Right renal pelvis (tissue), 4 donors: ENCODE measurements around the gene PITX1. TPM values are rescaled to one million over a fixed set of nuclear protein-coding genes. Genes with fewer than 3 reads are reported as not detected.
"Not testable (repeated sequence)": the region's sequence is repeated elsewhere in the genome, so short reads cannot be mapped to it uniquely, and the experiment has no call there.

Source experiments
- DNase-seq, 4 donors: peaks; one replicate each; pipeline ENCODE4 v3.0.0-alpha.2; 2013; ENCODE audit warnings: low read depth in 4 of 4, low spot score in 3 of 4, missing footprints in 1 of 4
- polyA plus RNA-seq, 4 donors: library from polyadenylated mRNA; unstranded; fragments of 120-200 nt; gene quantifications; one replicate each; pipeline ENCODE4 v1.2.1, GENCODE V29; 2013; ENCODE audit not compliant: insufficient read length in 4 of 4

Gene PITX1
- polyA plus RNA-seq, 4 donors, result 0.05 TPM; not detected in 3

DNA sequence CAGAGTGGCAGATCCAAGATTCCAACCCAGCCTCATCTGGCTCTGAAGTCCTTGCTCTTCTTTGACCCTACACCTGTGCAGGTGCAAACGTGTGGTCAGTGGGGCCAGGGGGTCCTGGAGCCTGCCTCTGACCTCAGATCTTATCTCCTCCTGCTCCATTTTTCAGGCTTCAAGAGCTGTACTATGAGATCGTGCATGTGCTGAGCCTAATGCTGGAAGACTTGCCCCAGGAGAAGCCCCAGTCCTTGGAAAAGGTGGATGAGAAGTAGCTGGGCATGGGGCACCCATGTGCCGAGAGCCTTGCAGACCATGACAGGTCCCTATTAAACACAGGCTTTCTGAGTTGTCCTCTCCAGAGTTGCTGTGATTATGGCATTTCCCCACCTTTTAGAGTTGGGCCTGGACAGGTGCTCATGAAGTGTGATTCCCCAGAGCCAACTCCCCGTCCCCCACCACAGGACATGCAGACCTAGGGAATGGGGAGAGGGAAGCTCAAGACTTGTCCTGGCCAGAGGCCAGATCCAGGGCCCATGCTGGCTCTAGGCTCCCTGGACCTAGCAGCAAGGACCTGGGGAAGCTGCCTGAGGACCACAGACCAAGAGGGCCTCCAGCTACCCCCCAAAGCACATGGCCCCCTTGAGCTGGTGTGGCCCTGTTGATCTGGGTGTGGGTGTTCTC, 22.5 kb downstream of the PITX1 start:
- no peak for DNase-seq

DNA sequence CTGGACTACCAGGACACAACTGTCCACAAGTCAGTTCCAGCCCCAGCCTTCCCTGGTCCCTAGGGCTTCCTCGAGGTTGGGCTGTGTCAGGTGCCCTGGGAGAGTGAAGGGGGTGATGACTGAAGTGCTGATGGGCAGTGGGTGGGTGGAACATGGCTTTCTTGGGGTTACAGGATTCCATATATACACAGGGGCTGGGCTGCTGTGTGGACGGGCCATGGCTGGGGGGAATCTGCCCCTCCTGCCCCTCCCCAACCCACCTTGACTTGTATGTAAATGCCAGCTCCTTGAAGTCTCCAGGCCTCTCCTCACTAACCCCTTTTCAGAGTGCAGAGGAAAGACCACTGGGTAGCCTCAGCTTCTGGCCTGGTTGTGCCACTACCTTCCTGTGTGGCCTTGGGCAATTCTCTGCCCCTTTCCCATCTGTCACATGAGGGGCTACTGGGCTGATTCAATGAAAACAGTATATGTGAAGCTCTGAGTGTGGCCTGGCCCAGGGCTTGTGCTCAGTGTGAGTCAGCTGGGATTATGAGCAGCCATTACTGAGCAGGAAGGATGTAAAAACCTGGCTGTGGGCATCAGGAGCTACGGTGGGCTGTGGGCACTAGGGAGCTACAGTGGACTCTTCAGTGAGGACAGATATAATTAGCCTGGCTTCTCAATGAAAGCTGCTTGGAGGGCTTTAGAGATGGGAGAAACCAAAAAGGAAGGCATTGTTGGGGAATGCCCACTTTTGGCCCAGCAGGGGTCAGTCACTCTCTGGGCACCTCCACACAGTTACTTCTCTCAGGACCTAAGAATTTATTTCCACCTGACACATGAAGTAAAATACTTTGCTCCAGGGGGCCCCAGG, 23.3 kb downstream of the PITX1 start:
- DNase-seq, result no peak

DNA sequence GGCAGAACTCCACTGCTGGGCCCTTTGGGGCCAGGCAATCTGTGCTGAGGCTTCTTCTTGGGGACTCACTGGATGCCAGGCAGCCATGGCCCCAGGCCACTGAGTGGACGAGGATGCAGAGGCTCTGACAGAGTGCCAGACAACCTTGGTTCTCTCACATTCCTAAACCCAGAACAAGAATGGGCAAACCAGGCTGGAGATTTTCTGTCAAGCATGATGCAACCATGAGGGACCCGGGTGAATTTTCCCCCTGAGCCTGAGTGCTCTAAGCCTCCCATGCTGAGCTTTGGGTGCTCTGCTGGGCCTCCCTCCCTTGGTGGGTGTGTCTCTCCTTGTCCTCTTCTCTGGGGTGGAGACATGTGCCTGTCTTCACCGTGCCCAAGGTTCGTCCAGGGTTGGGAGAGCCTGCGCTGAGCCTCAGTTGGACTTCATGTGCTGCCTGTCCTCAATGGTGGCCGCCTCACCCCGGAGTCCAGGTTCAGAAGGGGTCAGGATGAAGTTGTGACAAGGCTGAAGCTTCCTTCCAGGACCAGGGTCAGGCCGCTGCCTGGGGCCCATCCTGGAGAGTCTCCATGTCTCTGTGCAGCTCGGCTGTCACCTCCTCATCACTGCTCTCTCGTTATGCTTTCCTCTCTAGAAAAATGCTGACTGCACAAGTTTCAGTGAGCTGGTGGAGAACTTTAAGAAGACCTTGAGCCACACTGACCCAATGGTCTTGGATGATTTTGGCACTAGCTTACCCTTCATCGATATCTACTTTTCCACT, 24.1 kb downstream of the PITX1 start:
- no peak for DNase-seq

DNA sequence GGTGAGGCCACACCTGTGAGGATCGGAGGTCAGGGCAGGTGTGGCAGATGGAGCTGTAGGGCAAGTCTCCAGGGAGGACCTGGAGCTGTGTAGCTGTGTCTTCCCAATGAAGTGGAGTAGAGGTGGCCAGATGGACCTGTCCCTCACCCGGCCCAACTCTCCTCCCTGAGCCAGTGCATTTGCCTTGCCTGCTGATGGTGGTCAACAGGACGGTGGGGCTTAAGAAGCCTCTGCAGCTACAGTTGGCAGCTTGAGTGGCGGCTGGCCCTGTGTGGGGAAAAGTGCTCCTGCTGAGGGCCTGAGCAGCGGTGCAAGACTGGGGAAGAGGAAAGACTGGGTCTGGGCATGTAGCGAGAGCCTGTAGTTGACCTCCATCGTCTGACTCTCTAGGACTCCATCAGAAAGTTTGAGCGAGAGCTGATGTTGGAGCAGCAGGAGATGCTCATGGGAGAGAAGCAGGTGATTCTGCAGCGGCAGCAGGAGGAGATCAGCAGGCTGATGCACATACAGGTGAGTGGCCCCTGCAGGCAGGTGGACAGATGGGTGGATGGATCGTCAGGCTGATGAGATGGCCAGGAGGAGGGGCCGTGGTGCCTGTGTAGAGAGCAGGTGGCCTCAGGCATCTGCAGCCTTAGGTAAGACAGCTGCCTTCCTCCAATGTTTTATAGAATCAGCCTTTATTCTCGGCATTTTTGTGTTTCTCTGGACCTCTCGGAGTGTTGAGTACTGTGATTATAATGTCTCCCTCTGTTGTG, 24.9 kb downstream of the PITX1 start:
- DNase-seq, result no peak

DNA sequence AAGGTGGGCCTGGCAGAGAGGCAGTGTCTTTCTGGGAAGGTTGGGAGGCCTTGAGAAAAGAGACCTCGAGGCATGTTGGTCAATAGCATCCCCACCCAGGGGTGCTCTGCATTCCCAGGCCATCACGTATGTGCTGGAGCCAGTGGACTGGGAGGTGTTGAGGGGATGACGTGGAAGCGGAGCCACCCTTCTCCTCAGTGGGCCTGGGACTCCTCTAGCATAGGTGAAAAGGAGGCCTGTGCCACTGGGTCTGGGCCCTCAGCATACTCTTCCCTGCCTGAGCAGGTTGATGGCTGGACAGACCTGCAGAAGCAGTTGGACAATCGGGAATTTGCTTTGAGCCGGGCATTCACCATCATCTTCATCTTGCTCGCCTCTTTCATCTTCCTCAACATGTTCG, 25.5 kb downstream of the PITX1 start:
- DNase-seq, result no peak

DNA sequence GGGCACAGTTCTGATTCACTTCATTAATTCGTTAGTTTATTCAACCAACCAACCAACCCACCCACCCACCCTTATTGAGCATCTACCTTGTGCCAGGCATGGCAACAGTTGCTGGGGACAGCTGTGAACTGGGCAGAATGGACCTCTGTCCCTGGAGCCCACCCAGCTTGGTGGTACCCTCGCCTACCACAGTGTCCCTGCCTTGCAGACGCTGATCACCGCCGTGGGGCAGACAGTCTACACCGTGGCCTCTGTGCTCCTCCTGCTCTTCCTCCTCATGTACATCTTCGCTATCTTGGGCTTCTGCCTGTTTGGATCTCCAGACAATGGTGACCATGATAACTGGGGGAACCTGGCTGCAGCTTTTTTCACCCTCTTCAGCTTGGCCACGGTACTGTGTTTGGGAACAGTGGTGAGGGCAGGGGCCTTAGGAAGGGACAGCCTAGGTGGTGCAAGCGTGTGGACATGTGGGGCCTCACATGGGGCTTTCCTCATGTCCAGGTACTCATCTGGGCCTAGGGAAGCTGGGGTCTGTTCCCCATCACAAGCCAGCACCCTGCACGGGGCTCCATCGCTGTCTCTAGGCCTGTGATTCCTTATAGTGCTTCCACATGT, 26.2 kb downstream of the PITX1 start:
- no peak for DNase-seq

DNA sequence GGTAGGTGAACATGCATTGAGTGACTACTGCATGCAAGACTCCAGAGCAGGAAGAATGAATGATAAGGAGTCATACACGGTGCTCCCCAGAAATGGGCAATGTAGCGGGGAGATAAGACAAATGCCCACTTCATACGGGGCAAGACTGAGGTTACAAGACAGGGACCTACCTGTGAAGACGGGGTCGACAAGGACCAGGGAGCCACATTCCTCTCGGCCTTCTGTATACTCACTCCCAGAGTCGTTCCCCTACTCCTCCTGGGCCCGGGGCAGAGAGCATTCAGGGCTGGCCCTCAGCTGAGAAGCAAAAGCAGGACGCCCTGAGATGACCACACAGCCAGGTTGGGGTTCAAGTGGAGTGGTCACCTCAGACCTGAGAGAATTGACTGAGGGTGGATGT, 26.7 kb downstream of the PITX1 start:
- DNase-seq, result no peak

DNA sequence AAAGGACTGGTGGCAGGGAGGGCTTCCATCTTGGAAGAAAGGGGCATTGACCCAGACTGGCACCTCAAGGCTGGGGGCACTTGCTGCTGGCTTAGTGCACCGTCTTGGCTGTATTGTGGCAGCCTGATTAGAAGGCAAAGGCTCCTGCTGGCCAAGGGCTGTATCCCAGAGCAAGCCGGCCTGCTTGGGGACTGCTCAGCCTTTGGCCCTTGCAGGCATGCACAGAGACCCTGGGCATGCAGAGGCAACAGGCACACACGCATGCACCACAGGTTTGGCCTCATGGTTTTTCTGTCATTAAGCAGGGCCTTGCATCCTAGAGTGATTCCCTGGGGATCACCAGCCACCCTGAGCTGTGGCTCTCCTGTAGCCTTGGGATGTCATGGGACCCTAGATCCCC, 29.0 kb downstream of the PITX1 start:
- DNase-seq, result no peak

DNA sequence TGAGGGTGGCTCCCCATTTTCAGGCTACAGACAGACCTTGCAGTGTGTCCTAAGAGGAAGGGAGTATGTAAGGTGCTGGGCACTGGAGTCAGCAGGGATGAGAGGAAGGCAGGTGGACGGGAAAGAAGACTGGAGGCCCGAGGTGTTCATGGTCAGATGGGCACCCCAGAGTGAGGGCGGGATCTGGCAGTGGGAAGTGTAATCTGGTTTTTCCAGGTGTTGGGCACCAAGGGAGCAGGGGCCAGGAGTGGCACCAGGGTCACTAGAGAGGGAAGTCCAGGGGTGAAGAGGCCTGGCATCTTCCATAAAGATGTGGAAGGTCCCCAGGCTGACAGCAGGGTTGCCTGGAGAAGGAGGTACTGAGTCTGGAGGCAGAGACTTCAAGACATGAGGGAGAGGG, 29.7 kb downstream of the PITX1 start:
- no peak for DNase-seq

DNA sequence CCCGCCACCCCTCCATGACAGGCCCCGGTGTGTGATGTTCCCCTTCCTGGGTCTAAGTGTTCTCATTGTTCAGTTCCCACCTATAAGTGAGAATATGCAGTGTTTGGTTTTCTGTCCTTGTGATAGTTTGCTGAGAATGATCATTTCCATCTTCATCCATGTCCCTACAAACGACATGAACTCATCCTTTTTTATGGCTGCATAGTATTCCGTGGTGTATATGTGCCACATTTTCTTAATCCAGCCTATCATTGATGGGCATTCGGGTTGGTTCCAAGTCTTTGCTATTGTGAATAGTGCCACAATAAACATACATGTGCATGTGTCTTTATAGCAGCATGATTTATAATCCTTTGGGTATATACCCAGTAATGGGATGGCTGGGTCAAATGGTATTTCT, 36.0 kb downstream of the PITX1 start:
- DNase-seq, result not testable (repeated sequence)

DNA sequence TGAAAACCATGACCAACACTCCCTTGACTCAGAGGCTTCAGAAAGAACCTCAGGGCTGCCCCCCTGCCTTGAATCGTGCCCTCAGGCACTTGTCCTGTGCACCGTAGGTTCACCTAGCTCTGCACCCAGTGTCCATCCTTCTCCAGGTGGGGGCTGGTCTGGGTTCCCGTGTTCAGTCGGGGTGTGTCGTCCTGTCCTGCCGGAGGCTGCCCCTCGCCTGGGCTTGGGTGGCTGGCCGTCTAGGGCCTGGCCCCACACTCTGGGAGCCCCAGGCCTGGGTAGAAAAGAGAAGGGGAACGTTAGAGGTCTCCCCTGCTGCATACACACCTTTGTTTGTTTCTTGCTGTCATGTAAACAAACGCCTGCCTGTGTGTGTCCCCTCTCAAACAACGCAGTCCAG, 37.0 kb downstream of the PITX1 start:
- no peak for DNase-seq

DNA sequence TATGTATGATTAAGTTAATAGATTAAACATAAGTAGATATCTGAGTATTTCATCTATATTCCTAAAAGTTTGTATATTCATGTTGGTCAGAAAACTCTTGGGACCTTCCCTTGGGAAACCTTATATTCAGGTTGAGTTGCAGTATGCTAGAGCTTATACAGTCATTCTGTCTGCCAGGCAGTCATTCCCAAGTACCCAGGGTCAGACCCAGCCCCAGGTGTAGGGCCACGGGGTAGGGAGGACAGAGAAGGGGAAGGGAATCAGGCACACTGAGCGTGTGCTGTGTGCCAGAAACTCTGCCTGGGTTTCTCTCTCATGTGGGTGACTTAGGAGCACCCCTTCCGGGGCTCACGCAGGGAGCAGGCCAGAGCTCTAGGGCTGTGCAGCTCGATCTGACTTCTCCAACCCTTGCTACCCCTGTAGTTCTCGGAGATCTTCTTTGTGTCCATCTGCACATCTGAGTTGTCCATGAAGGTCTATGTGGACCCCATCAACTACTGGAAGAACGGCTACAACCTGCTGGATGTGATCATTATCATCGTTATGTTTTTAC, 38.1 kb downstream of the PITX1 start:
- DNase-seq, result no peak

DNA sequence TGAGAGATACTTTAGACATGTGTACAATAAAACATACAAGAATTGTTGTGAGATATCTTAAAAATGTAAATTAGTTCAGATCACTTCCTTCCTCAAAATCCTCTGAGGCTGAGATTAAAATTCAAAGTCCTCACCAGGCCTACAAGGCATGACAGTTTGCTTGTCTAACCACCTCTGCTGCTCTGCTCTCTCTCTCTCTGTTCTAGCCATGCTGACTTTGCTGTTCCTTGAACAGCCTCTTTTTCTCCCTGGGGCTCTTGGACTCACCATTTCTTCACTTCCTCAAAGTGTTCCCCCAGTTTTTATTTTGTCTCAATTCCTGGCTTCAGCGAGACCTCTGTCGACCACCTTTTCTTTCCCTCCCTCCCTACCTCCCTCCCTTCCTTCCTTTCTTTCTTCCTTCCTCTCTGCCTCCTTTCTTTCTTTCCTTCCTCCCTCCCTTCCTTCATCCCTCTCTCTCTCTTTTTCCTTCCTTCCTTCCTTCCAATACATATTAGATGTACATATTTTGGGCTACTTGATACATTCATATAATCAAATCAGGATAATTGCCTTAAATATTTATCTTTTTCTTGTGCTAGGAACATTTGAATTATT, 39.4 kb downstream of the PITX1 start:
- DNase-seq, result no peak

DNA sequence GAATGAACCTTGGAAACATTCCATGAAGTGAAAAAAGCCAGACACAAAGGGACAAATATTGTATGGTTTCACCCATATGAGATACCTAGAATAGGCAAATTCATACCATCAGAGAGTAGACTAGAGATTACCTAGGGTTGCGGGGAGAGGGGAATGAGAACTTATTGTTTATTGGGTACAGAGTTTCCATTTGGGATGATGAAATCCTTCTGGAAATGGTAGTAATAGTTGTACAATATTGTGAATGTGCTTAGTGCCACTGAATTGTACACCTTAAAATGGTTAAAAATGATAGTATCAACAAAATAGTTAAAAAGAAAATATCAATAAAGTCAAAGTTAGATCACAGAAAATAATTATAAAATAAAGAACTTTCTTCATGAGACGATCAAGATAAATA, 40.9 kb downstream of the PITX1 start:
- DNase-seq, result no peak

DNA sequence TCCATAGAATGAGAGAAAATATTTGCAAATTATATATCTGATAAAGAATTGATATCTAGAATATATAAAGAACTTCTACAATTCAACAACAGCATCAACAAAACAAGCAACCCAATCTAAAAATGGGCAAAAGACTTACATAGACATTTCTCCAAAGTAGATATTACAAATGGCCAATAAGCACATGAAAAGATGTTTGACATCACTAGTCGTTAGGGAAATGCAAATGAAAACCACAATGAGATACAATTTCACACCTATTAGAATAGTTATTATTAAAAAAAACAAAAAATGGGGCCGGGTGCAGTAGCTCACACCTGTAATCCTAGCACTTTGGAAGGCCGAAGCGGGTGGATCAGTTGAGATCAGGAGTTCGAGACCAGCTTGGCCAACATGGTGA, 41.9 kb downstream of the PITX1 start:
- no peak for DNase-seq

DNA sequence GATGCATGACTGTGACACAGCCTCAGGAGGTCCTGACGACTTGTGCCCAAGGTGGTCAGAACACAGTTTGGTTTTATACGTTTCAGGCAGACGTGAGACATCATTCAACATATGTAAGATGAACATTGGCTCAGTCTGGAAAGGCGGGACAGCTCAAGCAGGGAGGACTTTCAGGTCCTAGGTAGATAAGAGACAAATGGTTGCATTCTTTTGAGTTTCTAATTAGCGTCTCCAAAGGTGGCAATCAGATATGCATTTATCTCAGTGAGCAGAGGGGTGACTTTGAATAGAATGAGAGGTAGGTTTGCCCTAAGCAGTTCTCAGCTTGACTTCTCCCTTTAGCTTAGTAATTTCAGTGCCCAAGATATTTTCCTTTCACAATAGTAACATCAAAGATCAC, 43.8 kb downstream of the PITX1 start:
- DNase-seq, result not testable (repeated sequence)

DNA sequence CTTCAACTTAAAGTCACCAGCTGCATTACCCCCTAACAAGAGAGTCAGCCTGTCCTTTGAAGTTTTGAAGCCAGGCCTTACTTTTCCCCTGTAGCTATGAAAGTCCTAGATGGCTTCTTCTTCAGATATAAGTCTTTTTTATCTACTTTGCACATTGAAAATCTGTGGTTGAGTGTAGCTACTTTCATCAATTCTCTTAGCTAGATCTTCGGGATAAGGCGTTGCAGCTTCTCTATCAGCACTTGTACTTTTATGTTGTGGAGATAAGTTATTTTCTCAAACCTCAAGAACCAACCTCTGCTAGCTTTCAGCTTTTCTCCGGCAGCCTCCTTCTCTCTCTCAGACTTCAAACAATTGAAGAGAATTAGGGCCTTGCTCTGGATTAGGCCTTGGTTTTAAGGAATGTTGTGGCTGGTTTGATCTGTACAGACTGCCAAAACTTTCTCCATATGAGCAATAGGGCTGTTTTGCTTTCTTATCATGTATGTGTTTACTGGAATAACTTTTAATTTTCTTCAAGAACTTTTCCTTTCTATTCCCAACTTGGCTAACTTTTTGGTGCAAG, 44.7 kb downstream of the PITX1 start:
- no peak for DNase-seq

DNA sequence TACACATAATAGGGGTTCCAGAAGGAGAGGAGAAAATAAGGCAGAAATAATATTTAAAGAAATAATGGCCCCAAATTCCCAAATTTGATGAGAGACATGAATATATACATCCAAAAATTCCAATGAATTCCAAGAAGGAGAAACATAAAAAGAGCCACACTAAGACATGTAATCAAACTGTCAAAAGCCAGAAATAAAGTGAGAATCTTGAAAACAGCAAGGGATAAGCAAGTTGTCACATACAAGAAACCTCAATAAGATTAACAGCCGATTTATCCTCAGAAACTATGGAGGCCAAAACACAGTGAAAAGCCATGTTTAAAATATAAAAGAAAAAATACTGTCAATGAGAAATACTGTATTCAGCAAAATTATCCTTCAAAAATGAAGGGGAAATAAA, 51.8 kb downstream of the PITX1 start:
- DNase-seq, result no peak

DNA sequence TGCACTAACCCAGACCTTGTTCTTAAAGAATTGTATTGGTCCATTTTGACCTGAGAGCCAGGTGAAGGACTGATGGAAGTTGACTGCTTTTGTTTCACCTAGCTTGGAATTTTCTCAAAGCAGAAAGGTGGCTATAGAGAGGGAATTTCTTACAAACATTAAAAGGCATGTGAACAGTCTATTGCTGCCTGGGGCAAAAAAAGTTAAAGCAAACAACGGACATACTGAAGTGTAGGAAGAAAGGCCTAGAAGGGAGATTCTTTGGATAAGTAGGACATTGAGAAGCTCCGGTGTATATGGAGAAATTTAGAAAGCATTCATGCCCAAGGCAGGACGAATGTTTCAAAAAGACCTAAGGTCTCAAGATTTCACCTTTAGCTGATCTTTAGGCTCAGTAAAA, 54.6 kb downstream of the PITX1 start:
- DNase-seq, result no peak
